Stimulated activated CD8-positive, alpha-beta memory T cell treated with anti-CD3 and anti-CD28 coated beads, Interleukin-12 subunit alpha, Interleukin-12 subunit beta, amount 100 ng/mL, for 24 hours (primary cell): ENCODE results near the gene PRKN.
"Not testable (repeated sequence)": the region's sequence is repeated elsewhere in the genome, so short reads cannot be mapped to it uniquely, and the experiment has no call there.

Experiments used
- DNase-seq: peaks from one replicate; pipeline ENCODE4 v3.0.0-alpha.2; 2020; ENCODE audit errors: extremely low read depth

Gene PRKN

GRCh38 chr6:161314541-161315245 is 1412.9 kb downstream of the PRKN start:
- not testable (repeated sequence) for DNase-seq

GRCh38 chr6:161313940-161314509 is 1413.5 kb downstream of the PRKN start:
- no peak for DNase-seq

GRCh38 chr6:161313475-161313874 is 1414.1 kb downstream of the PRKN start:
- DNase-seq, result not testable (repeated sequence)

GRCh38 chr6:161309774-161310173 is 1417.8 kb downstream of the PRKN start:
- DNase-seq, result not testable (repeated sequence)

GRCh38 chr6:161308075-161308655 is 1419.4 kb downstream of the PRKN start:
- no peak for DNase-seq

- DNase-seq, result no peak
These were observed 1421.7 kb downstream of the PRKN start for GRCh38 chr6:161305860-161306259.

GRCh38 chr6:161303628-161304340 is 1423.8 kb downstream of the PRKN start:
- DNase-seq, result no peak

- no peak for DNase-seq
These were observed 1424.6 kb downstream of the PRKN start for GRCh38 chr6:161302949-161303348.

GRCh38 chr6:161301338-161301737 is 1426.2 kb downstream of the PRKN start:
- no peak for DNase-seq

GRCh38 chr6:161300823-161301222 is 1426.7 kb downstream of the PRKN start:
- no peak for DNase-seq

- no peak for DNase-seq
These were observed 1427.8 kb downstream of the PRKN start for GRCh38 chr6:161299726-161300125.
